ENCODE results near the gene CCT2.
A peak's percentile ranks its signal among the peaks of the same experiment; 100 is the strongest.
"Not testable (repeated sequence)": the region's sequence is repeated elsewhere in the genome, so short reads cannot be mapped to it uniquely, and the experiment has no call there.

CCT2 gene

GRCh38 chr12:69589082-69589481 is 3.8 kb downstream of the CCT2 start:
- DNase-seq = no peak

GRCh38 chr12:69595689-69596088 is 10.4 kb downstream of the CCT2 start:
- DNase-seq = no peak

- DNase-seq = no peak
These were observed 13.0 kb downstream of the CCT2 start for GRCh38 chr12:69598174-69598753.

DNA sequence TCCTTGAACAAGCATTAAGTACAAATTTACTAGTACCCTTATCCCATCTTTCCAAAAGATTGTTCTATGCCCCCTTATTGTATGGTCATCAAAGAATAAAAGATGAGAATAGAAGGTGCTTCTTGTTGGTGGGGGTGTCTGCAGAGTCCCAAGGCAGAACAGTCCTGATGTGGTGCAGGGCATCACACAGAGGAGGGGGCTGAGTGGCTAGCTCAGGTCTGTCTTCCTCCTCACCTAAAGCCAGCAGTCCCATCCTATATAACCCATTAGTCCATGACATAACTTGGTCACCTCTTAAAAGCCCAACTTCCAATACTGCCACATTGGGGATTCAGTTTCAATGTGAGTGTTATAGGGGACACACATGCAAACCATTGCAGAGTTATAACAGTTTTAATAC is 15.5 kb downstream of the CCT2 start:
- no peak for DNase-seq

- no peak for DNase-seq
These were observed 16.9 kb downstream of the CCT2 start for GRCh38 chr12:69601962-69602685.

GRCh38 chr12:69602954-69603353 is 17.7 kb downstream of the CCT2 start:
- DNase-seq = no peak

- not testable (repeated sequence) for DNase-seq
These were observed 18.3 kb downstream of the CCT2 start for GRCh38 chr12:69603556-69603955.

- DNase-seq = not testable (repeated sequence)
These were observed 19.0 kb downstream of the CCT2 start for GRCh38 chr12:69604275-69604674.

GRCh38 chr12:69608114-69608513 is 22.9 kb downstream of the CCT2 start:
- DNase-seq = no peak

- no peak for DNase-seq
These were observed 24.9 kb downstream of the CCT2 start for GRCh38 chr12:69610126-69610525.

- DNase-seq = no peak
These were observed 25.5 kb downstream of the CCT2 start, which contains the start of gene LRRC10 for GRCh38 chr12:69610729-69611128. TSS of gene LRRC10 (minus strand) at chr12:69610907. CDS start at chr12:69610838, 69 bp downstream.

- no peak for DNase-seq
These were observed 28.1 kb downstream of the CCT2 start for GRCh38 chr12:69613351-69613750.

GRCh38 chr12:69616025-69616424 is 30.8 kb downstream of the CCT2 start:
- DNase-seq = no peak

- no peak for DNase-seq
These were observed 33.8 kb downstream of the CCT2 start for GRCh38 chr12:69619050-69619449.

DNA sequence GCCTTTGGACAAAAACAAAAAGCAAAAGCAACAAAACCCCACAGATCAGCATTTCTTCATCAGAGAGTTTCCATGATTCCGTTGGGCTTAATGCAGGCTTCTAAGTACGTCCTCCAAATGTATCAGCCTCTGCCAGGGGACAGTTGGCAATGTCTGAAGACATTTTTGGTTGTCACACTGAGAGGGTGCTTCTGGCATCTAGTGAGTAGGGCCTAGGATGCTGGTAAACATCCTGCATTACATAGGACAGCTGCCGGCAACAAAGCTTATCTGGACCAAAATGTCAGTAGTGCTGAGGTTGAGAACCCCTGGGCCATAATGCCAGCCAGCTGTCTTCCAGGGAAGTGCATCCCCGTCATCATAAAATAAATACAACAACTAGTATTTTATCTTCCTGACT is 34.8 kb downstream of the CCT2 start:
- DNase-seq = no peak

DNA sequence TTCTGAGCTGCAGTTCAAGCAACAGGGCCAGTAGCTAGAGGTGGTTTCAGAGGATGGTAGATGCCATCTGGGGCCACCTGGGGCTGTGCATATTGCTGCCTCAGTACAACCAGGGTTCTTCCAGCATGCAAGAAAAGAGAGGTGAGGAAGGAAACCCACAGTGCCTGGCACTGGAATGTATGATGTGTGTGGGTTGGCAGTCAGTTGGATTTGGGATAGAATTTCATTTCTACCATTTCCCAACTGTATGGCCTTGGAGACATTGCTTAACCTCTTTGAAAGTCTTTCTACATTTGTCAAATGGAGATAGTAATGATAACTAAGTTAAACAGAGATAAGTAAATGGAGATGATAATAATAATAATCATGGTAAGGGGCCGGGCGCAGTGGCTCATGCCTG is 35.7 kb downstream of the CCT2 start:
- no peak for DNase-seq

GRCh38 chr12:69621551-69621950 is 36.3 kb downstream of the CCT2 start:
- DNase-seq = no peak

DNA sequence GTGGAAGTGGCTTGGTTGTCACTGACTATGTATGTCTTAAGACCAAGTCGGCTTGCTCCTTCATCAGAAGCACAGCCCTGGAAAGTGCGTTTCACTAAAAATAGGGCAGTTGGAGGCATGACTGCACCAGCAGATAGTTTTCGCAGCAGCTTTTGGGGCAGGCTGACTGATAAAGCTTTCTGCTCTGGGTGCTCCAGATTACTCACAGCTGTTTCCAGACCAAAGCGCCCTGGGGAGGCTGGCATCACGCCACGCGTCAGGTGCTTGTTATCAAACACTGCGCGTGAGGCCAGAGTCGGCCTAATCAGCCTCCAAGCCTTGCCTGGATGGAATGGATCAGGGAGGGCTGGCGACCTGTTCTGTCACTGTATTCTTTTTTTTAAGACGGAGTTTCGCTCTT is 38.7 kb downstream of the CCT2 start:
- no peak for DNase-seq

DNA sequence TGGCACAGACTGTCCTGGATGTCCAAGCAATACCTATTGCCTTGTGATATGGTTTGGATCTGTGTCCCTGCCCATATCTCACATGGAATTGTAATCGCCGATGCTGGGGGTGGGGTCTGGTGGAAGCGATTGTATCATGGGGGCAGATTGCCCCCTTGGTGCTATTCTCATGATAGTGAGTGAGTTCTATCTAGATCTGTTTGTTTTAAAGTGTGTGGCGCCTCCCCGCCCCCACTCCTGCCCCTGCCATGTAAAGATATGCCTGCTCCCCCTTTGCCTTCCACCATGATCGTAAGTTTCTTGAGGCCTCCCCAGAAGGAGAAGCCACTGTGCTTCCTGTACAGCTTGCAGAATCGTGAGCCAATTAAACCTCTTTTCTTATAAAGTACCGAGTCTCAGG is 42.2 kb downstream of the CCT2 start:
- no peak for DNase-seq

- DNase-seq = no peak
These were observed 44.9 kb downstream of the CCT2 start for GRCh38 chr12:69630191-69630590.

GRCh38 chr12:69633061-69633460 is 47.8 kb downstream of the CCT2 start:
- no peak for DNase-seq

DNA sequence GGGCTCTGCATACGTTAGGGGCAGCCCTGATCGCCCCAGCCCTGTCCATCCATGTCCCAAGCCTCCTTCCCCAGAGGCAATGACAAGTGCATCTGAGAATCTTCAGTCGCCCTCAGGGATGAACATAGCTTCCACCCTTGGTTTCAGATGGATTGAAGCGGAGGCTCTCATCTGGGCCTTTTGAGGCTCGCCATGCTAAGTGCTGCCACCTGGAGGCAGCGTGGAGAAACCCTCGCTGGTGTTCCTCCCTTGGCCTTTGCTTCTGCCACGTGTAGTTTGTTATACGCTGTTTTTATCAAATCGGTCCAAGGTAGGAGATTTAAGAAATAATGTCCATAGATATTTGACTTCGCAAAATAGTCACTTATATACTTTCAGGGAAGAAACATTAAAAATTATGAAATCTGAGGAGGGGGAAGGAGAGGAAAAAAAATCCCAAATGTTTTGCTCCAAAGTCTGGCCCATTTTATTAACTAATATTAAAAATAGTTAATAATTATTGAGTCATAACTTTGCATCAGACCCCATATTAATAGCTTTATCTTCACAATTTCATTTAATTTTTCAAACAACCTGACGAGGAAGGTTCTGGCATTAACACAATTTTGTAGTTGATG is 54.2 kb downstream of the CCT2 start:
- DNase-seq = peak; percentile 49

DNA sequence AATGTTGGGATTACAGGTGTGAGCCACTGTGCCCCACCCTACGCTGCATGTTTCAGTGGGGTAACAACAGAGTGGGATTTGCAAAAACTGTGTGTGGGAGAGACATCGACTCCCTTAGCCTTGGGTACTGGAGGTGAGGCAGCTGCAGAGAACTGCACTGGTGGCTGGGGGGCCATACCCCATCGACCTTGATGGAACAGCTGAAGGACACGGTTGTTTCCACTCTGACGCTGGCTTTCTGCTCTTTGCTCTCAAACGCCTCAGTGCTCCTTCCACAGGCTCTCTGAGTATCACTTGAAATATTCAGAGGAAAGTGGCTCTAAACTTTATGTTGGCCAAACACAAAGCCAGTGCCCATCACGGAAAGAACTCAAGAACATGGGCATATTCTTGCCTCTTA is 56.3 kb downstream of the CCT2 start:
- DNase-seq = no peak

- no peak for DNase-seq
These were observed 57.3 kb downstream of the CCT2 start for GRCh38 chr12:69642531-69642930.
